ENCODE measurements around the gene SCG3.

- TF ChIP-seq POLR2AphosphoS5 (IDR thresholded peaks at IDR 0.05) (no peak), RAD21 (conservative IDR thresholded peaks at IDR 0.05) (no peak), CTCF (IDR thresholded peaks at IDR 0.05; ENCODE audit: poor library complexity, severe bottlenecking) (no peak), SMC3 (conservative IDR thresholded peaks at IDR 0.05; ENCODE audit: poor library complexity) (no peak), EZH2 (IDR thresholded peaks at IDR 0.05; ENCODE audit: borderline replicate concordance, insufficient read depth, low read length, poor library complexity, severe bottlenecking) (no peak), EP300 (conservative IDR thresholded peaks at IDR 0.05; ENCODE audit: poor library complexity, severe bottlenecking) (no peak), TAF1 (IDR thresholded peaks at IDR 0.05; ENCODE audit: low read depth) (no peak)
- TF ChIP-seq, protein P1, sequence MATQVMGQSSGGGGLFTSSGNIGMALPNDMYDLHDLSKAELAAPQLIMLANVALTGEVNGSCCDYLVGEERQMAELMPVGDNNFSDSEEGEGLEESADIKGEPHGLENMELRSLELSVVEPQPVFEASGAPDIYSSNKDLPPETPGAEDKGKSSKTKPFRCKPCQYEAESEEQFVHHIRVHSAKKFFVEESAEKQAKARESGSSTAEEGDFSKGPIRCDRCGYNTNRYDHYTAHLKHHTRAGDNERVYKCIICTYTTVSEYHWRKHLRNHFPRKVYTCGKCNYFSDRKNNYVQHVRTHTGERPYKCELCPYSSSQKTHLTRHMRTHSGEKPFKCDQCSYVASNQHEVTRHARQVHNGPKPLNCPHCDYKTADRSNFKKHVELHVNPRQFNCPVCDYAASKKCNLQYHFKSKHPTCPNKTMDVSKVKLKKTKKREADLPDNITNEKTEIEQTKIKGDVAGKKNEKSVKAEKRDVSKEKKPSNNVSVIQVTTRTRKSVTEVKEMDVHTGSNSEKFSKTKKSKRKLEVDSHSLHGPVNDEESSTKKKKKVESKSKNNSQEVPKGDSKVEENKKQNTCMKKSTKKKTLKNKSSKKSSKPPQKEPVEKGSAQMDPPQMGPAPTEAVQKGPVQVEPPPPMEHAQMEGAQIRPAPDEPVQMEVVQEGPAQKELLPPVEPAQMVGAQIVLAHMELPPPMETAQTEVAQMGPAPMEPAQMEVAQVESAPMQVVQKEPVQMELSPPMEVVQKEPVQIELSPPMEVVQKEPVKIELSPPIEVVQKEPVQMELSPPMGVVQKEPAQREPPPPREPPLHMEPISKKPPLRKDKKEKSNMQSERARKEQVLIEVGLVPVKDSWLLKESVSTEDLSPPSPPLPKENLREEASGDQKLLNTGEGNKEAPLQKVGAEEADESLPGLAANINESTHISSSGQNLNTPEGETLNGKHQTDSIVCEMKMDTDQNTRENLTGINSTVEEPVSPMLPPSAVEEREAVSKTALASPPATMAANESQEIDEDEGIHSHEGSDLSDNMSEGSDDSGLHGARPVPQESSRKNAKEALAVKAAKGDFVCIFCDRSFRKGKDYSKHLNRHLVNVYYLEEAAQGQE (IDR thresholded peaks at IDR 0.05; ENCODE audit: borderline replicate concordance): no peak
Measured at GRCh38 chr15:51678096-51678495, 3.2 kb upstream of the SCG3 start.

Measured in neural cell (in vitro differentiated cells).